HFF-Myc (cell line): ENCODE data around the gene RBM12.
A peak's percentile ranks its signal among the peaks of the same experiment; 100 is the strongest.

Source experiments
- DNase-seq: peaks from one replicate; pipeline ENCODE4 v3.0.0-alpha.2; 2011; ENCODE audit warnings: low read depth; ENCODE audit errors: extremely low read depth
- H3K4me3 ChIP-seq: replicated peaks from 2 replicates; pipeline ENCODE4 v1.5.1; 2011; ENCODE audit warnings: low read depth, mild to moderate bottlenecking, control low read depth, low read length
- CTCF ChIP-seq: IDR thresholded peaks from 2 replicates; pipeline ENCODE4 v1.5.1; 2012; ENCODE audit warnings: mild to moderate bottlenecking, low read depth, low read length, control low read depth; ENCODE audit errors: missing control alignments

RBM12 gene

GRCh38 chr20:35603695-35604448 lies 60.8 kb downstream of the RBM12 start:
- no peak for TF ChIP-seq CTCF
- H3K4me3 ChIP-seq, result no peak overlapping the region
- no peak for DNase-seq

GRCh38 chr20:35602851-35603495 lies 61.7 kb downstream of the RBM12 start:
- no peak for TF ChIP-seq CTCF
- no peak overlapping the region for H3K4me3 ChIP-seq
- DNase-seq, result no peak

GRCh38 chr20:35601990-35602389 lies 62.7 kb downstream of the RBM12 start:
- H3K4me3 ChIP-seq, result peak overlapping the region; percentile 34

GRCh38 chr20:35600993-35601973 lies 63.4 kb downstream of the RBM12 start:
- H3K4me3 ChIP-seq, result peak overlapping the region; percentile 34
- DNase-seq, result peak; percentile 20
- TF ChIP-seq CTCF, result peak; percentile 19

More at GRCh38 chr20:35601990-35602389, 62.7 kb downstream of the RBM12 start:
- no peak for DNase-seq
- no peak for TF ChIP-seq CTCF

- H3K4me3 ChIP-seq, result peak overlapping the region; percentile 34
- no peak for TF ChIP-seq CTCF
Measured at GRCh38 chr20:35600176-35600992, 64.3 kb downstream of the RBM12 start.

GRCh38 chr20:35599776-35600120 lies 65.0 kb downstream of the RBM12 start:
- TF ChIP-seq CTCF, result no peak
- no peak overlapping the region for H3K4me3 ChIP-seq
- DNase-seq, result no peak

More at GRCh38 chr20:35600176-35600992, 64.3 kb downstream of the RBM12 start:
- no peak for DNase-seq
